Activated CD8-positive, alpha-beta T cell treated with anti-CD3 and anti-CD28 coated beads for 36 hours (primary cell): ENCODE measurements around the gene CENPC. TPM values are rescaled to one million over a fixed set of nuclear protein-coding genes. Genes with fewer than 3 reads are reported as not detected.

Source experiments
- ATAC-seq: fragments of 200-7000 bp; cut with Tn5 transposase; one replicate; pipeline ENCODE4 v1.10.0; 2021; ENCODE audit warnings: mild to moderate bottlenecking, moderate library complexity
- CTCF ChIA-PET: fragments of 350-600 bp; sonication (Branson Sonifier 250); formaldehyde crosslinking; loops from one replicate; lab custom pipeline; 2021; ENCODE audit warnings: antibody characterized with exemption; lab: Charles Lee
- POLR2A ChIA-PET: fragments of 350-600 bp; sonication (Branson Sonifier 250); formaldehyde crosslinking; loops from one replicate; lab custom pipeline; 2021; ENCODE audit warnings: antibody characterized with exemption; lab: Charles Lee
- DNase-seq: peaks from one replicate; pipeline ENCODE4 v3.0.0-alpha.2; 2020
- H3K27ac Mint-ChIP-seq: one replicate; pipeline ENCODE4 v1.8.0; 2021; ENCODE audit warnings: mild to moderate bottlenecking, mixed read lengths
- H3K27me3 Mint-ChIP-seq: one replicate; pipeline ENCODE4 v1.8.0; 2021; ENCODE audit warnings: mixed read lengths
- H3K36me3 Mint-ChIP-seq: one replicate; pipeline ENCODE4 v1.8.0; 2021; ENCODE audit warnings: low read depth, mixed read lengths
- H3K4me1 Mint-ChIP-seq: one replicate; pipeline ENCODE4 v1.8.0; 2021; ENCODE audit warnings: low read depth, mixed read lengths
- H3K4me3 Mint-ChIP-seq: one replicate; pipeline ENCODE4 v1.8.0; 2021; ENCODE audit warnings: mild to moderate bottlenecking, moderate library complexity, mixed read lengths
- H3K9me3 Mint-ChIP-seq: one replicate; pipeline ENCODE4 v1.8.0; 2021; ENCODE audit warnings: mixed read lengths
- CTCF ChIP-seq: fragments of 200-600 bp; IDR thresholded peaks from one replicate; pipeline ENCODE4 v1.8.0; 2022; ENCODE audit warnings: antibody characterized with exemption, mild to moderate bottlenecking
- intact Hi-C: fragments of 100-400 bp; cut with micrococcal nuclease; formaldehyde crosslinking; loops from one replicate; pipeline ENCODE4 v1.10.0; 2022
- total RNA-seq, 2 experiments: library from RNA; stranded (reverse); gene quantifications; one replicate each; pipeline ENCODE4 v1.2.3, GENCODE V29; 2021

Gene CENPC, protein sequence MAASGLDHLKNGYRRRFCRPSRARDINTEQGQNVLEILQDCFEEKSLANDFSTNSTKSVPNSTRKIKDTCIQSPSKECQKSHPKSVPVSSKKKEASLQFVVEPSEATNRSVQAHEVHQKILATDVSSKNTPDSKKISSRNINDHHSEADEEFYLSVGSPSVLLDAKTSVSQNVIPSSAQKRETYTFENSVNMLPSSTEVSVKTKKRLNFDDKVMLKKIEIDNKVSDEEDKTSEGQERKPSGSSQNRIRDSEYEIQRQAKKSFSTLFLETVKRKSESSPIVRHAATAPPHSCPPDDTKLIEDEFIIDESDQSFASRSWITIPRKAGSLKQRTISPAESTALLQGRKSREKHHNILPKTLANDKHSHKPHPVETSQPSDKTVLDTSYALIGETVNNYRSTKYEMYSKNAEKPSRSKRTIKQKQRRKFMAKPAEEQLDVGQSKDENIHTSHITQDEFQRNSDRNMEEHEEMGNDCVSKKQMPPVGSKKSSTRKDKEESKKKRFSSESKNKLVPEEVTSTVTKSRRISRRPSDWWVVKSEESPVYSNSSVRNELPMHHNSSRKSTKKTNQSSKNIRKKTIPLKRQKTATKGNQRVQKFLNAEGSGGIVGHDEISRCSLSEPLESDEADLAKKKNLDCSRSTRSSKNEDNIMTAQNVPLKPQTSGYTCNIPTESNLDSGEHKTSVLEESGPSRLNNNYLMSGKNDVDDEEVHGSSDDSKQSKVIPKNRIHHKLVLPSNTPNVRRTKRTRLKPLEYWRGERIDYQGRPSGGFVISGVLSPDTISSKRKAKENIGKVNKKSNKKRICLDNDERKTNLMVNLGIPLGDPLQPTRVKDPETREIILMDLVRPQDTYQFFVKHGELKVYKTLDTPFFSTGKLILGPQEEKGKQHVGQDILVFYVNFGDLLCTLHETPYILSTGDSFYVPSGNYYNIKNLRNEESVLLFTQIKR
- total RNA-seq, result 10 to 100 TPM; 29.1 to 32.0 TPM

GRCh38 chr4:67545199-67546003 is at the start of gene CENPC:
Gene CENPC (minus strand): TSS chr4:67545503. CDS start chr4:67545355, 148 bp downstream.
- ChIA-PET CTCF (interaction anchor here (3.3 kb wide), 1 partner anchor 156 kb away, joined by 11 read pairs; the partner anchor contains the start of gene UBA6), POLR2A (interaction anchor here (0.6 to 1.9 kb wide), 5 partner anchors 9 to 203 kb away, joined by 3 to 4 read pairs (median 3); no protein-coding TSS in a partner anchor)
- intact Hi-C loops, result loop anchor here (5.0 kb wide), 2 partner anchors 37 to 157 kb away; partner anchors contain the start of gene UBA6
- H3K27ac Mint-ChIP-seq, result peak within 1 kb of the TSS; percentile 98
- peaks cover 32% of the 10 kb centered on the region for H3K36me3 Mint-ChIP-seq
- H3K4me1 Mint-ChIP-seq, result peaks cover 37% of the 10 kb centered on the region
- H3K4me3 Mint-ChIP-seq, result peak within 1 kb of the TSS; percentile 98
- DNase-seq (peak; percentile 98), ATAC-seq (peak; percentile 97)
- no peaks in the 10 kb centered on the region for H3K9me3 Mint-ChIP-seq
- H3K27me3 Mint-ChIP-seq, result no peaks in the 10 kb centered on the region
- TF ChIP-seq CTCF, result no peak

- no peak for TF ChIP-seq CTCF
- CTCF ChIA-PET, result interaction anchor here (1.4 kb wide), 1 partner anchor 13 kb away, joined by 3 read pairs; no protein-coding TSS in a partner anchor
- POLR2A ChIA-PET, result no interaction called here
- Mint-ChIP-seq H3K4me1 (no peaks in the 10 kb centered on the region), H3K36me3 (no peaks in the 10 kb centered on the region), H3K9me3 (peaks cover 3% of the 10 kb centered on the region), H3K27me3 (no peaks in the 10 kb centered on the region), H3K27ac (no peak overlapping the region), H3K4me3 (no peak overlapping the region)
- no peak for DNase-seq
- intact Hi-C loops, result no loop called here
- no peak for ATAC-seq
Observed at GRCh38 chr4:67593741-67594175, 48.5 kb upstream of the CENPC start.

DNA sequence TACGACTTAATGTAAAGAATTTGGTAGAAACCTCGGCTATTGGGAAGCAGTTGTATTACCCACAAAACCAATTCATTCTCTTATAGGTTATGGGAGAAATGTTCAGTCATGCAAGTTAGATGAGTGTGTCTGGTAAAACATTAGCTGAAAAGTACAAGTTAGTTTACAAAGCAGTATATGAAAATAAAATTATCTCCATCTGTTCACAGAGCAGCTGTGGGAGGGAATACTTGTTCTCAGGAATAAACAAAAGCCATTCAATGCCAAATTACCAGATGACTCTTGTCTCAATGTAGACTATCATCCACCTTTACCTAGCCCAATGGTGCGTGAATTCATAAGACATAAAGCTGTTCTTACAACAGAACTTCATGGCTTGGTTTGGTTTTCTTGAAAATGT is 41.9 kb upstream of the CENPC start:
- TF ChIP-seq CTCF, result no peak
- no peaks in the 10 kb centered on the region for H3K4me1 Mint-ChIP-seq
- no peak overlapping the region for H3K27ac Mint-ChIP-seq
- ATAC-seq (no peak), DNase-seq (no peak)
- POLR2A ChIA-PET, result no interaction called here
- H3K27me3 Mint-ChIP-seq, result no peaks in the 10 kb centered on the region
- no peaks in the 10 kb centered on the region for H3K9me3 Mint-ChIP-seq
- no peak overlapping the region for H3K4me3 Mint-ChIP-seq
- intact Hi-C loops, result no loop called here
- CTCF ChIA-PET, result no interaction called here
- H3K36me3 Mint-ChIP-seq, result no peaks in the 10 kb centered on the region

DNA sequence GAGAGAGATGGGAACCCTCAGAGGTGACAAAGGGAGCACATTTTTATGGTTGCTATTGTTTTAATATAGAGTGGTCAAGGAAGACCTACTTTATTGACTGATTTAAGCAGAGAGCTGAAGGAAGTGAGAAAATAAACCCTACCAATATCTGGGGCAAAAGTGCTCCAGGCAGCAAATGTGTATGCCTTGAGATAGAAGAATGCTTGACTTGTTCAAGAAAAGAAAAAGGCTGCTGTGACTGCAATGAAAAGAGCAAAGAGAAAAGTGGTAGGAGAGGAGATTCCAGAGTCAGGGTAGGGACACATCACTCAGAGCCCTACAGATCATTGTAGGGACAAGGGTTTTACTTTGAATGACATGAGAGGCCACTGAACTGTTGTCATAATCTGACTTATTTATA is 39.2 kb upstream of the CENPC start:
- H3K27ac Mint-ChIP-seq, result no peak overlapping the region
- CTCF ChIA-PET, result no interaction called here

More for the DNA sequence above, 39.2 kb upstream of the CENPC start:
- H3K27me3 Mint-ChIP-seq, result no peaks in the 10 kb centered on the region
- peaks cover 2% of the 10 kb centered on the region for H3K9me3 Mint-ChIP-seq
- no peak for TF ChIP-seq CTCF
- ATAC-seq, result no peak
- peaks cover 17% of the 10 kb centered on the region for H3K4me1 Mint-ChIP-seq
- intact Hi-C loops, result loop anchor here (5.0 kb wide), 1 partner anchor 37 kb away; the partner anchor contains the start of gene CENPC
- peaks cover 3% of the 10 kb centered on the region for H3K36me3 Mint-ChIP-seq
- POLR2A ChIA-PET, result no interaction called here
- DNase-seq, result no peak
- H3K4me3 Mint-ChIP-seq, result no peak overlapping the region
